Ovary (tissue), 9 donors: ENCODE results near the gene PIPOX. TPM values are rescaled to one million over a fixed set of nuclear protein-coding genes. Genes with fewer than 3 reads are reported as not detected.
"Not testable (repeated sequence)": the region's sequence is repeated elsewhere in the genome, so short reads cannot be mapped to it uniquely, and the experiment has no call there.

Source experiments
- DNase-seq, 5 donors: peaks; one replicate each; pipeline ENCODE4 v3.0.0-alpha.2; 2019 to 2020
- H3K27ac ChIP-seq, 2 donors: fragments of 200-600 bp; one replicate each; pipeline versions ENCODE4 v1.5.1 to v1.8.0; 2019 to 2022
- H3K27me3 ChIP-seq: fragments of 200-600 bp; one replicate; pipeline ENCODE4 v1.8.0; 2022
- H3K36me3 ChIP-seq: fragments of 200-600 bp; sonication (generic); one replicate; pipeline ENCODE4 v1.5.1; 2019
- H3K4me1 ChIP-seq: one replicate; pipeline ENCODE4 v1.8.1; 2013; ENCODE audit warnings: mild to moderate bottlenecking, moderate library complexity; ENCODE audit not compliant: insufficient read depth
- H3K4me3 ChIP-seq: fragments of 200-600 bp; sonication (generic); one replicate; pipeline ENCODE4 v1.5.1; 2017
- H3K9me3 ChIP-seq, 2 donors: fragments of 200-600 bp in 1 of 2; sonication (generic) in 1 of 2; one replicate each; pipeline versions ENCODE4 v1.5.1 to v1.8.1; 2013 to 2019; ENCODE audit warnings: mild to moderate bottlenecking in 1 of 2, moderate library complexity in 1 of 2
- CTCF ChIP-seq, 3 donors: fragments of 450-650 bp in 2 of 3; fragments of 200-600 bp in 1 of 3; IDR thresholded peaks; one replicate each; pipeline versions ENCODE4 v1.5.1 to v1.8.0; 2016 to 2022; ENCODE audit warnings: antibody characterized with exemption in 3 of 3, mild to moderate bottlenecking in 1 of 3
- EP300 ChIP-seq: sonication (generic); formaldehyde crosslinking; IDR thresholded peaks from one replicate; pipeline ENCODE4 v1.6.1; 2017; ENCODE audit warnings: antibody characterized with exemption
- POLR2A ChIP-seq: fragments of 450-650 bp; IDR thresholded peaks from one replicate; pipeline ENCODE4 v1.6.1; 2017; ENCODE audit warnings: antibody characterized with exemption, mild to moderate bottlenecking, moderate library complexity
- WGBS, 3 donors: extraction: QIAGEN DNeasy Blood & Tissue Kit in 1 of 3; methylation state at CpG; one replicate each; pipeline versions ENCODE4 v1.1.5 to v1.1.7; 2013 to 2017; 5-methylcytosine and 5-hydroxymethylcytosine counted together
- intact Hi-C, 4 donors: fragments of 100-400 bp; cut with DNase I; formaldehyde crosslinking; loops; one replicate each; pipeline versions ENCODE4 v1.11.0 to v1.15.1; 2022 to 2023
- polyA plus RNA-seq, 2 donors: library from polyadenylated mRNA; stranded (reverse); fragments of 200-250 nt in 1 of 2; fragments of 350-450 nt in 1 of 2; fragmentation: Illumina TruSeq in 1 of 2; extraction: RNeasy Lipid Tissue Mini Kit (QIAGEN cat#74804) in 1 of 2; gene quantifications; one replicate each; pipeline ENCODE4 v1.2.3, GENCODE V29; 2013 to 2014
- total RNA-seq, 7 donors: library from RNA; depleted of rRNA in 2 of 7; stranded (reverse); fragments of >200 nt in 2 of 7; fragmentation: NEBNext Ultra II Directional in 3 of 7; extraction: Animal tissue kit (Norgen Biotek cat#: 25700) in 3 of 7; gene quantifications; one replicate each; pipeline versions ENCODE4 v1.1.0 to v1.2.4, GENCODE V29; 2016 to 2023
- donor health status: DM: no; HTN: no; CAD: no; lungs with moderate emphysema.
- donor health status: DM: no; HTN: no; CAD: no.
- donor health status: Bipolar disorder and iron deficiency.
- donor health status: DM: yes; HTN: yes; CAD: no.
- donor health status: DM: no; HTN: no; CAD: no.
- donor health status: DM: yes; HTN: yes; CAD: no.

The PIPOX gene
- total and polyA plus RNA-seq, 9 donors: 0.82 to 4.9 (median 2.1) TPM

- Histone ChIP-seq H3K36me3 (no peaks in the 10 kb centered on the region), H3K27ac (no peak overlapping the region)
- 82 to 87% (median 84%) methylated on average over 12 of the region's 12 CpGs for WGBS, 3 donors
Observed at GRCh38 chr17:29085223-29085622, 42.3 kb downstream of the PIPOX start.

GRCh38 chr17:29086628-29087332 lies 43.8 kb downstream of the PIPOX start:
- 90 to 92% (median 92%) methylated on average over 19 of the region's 19 CpGs for WGBS, 3 donors
- H3K36me3 ChIP-seq: no peaks in the 10 kb centered on the region

More at GRCh38 chr17:29085223-29085622, 42.3 kb downstream of the PIPOX start:
- TF ChIP-seq CTCF (IDR thresholded peaks at IDR 0.05): no peak
- TF ChIP-seq EP300: no peak
- no peak for TF ChIP-seq POLR2A
- H3K4me1 ChIP-seq: no peaks in the 10 kb centered on the region
- no peaks in the 10 kb centered on the region for H3K27me3 ChIP-seq
- intact Hi-C loops: no loop called here
- H3K9me3 ChIP-seq: no peaks in the 10 kb centered on the region
- H3K4me3 ChIP-seq: no peak overlapping the region
- no peak for DNase-seq

GRCh38 chr17:29088782-29089181 lies 45.8 kb downstream of the PIPOX start:
- H3K4me1 ChIP-seq, H3K9me3 ChIP-seq, H3K4me3 ChIP-seq, H3K27me3 ChIP-seq, intact Hi-C loops, H3K27ac ChIP-seq, DNase-seq, H3K36me3 ChIP-seq: not testable (repeated sequence)
- WGBS, 3 donors: 88 to 96% (median 95%) methylated on average over 3 of the region's 3 CpGs

More at GRCh38 chr17:29086628-29087332, 43.8 kb downstream of the PIPOX start:
- Histone ChIP-seq H3K27ac (no peak overlapping the region), H3K4me1 (no peaks in the 10 kb centered on the region), H3K9me3 (no peaks in the 10 kb centered on the region), H3K27me3 (no peaks in the 10 kb centered on the region), H3K4me3 (no peak overlapping the region)
- no peak for TF ChIP-seq CTCF (IDR thresholded peaks at IDR 0.05)
- no peak for TF ChIP-seq EP300
- TF ChIP-seq POLR2A: no peak
- intact Hi-C loops: no loop called here
- no peak for DNase-seq

GRCh38 chr17:29089601-29090044 lies 46.7 kb downstream of the PIPOX start:
- intact Hi-C loops: no loop called here
- no peak overlapping the region for H3K4me3 ChIP-seq
- H3K27me3 ChIP-seq: no peaks in the 10 kb centered on the region
- no peaks in the 10 kb centered on the region for H3K36me3 ChIP-seq
- H3K27ac ChIP-seq: no peak overlapping the region
- TF ChIP-seq CTCF (IDR thresholded peaks at IDR 0.05): no peak
- TF ChIP-seq POLR2A: no peak
- TF ChIP-seq EP300: no peak
- no peaks in the 10 kb centered on the region for H3K4me1 ChIP-seq
- no peaks in the 10 kb centered on the region for H3K9me3 ChIP-seq
- DNase-seq: no peak
- WGBS, 3 donors: 60 to 79% (median 74%) methylated on average over 20 of the region's 20 CpGs

- no peak overlapping the region for H3K27ac ChIP-seq
- intact Hi-C loops: no loop called here
- H3K9me3 ChIP-seq: no peaks in the 10 kb centered on the region
- no peaks in the 10 kb centered on the region for H3K27me3 ChIP-seq
- DNase-seq: no peak
- no peak for TF ChIP-seq POLR2A
- no peak for TF ChIP-seq CTCF (IDR thresholded peaks at IDR 0.05)
- no peak for TF ChIP-seq EP300
- H3K4me3 ChIP-seq: no peak overlapping the region
- H3K4me1 ChIP-seq: no peaks in the 10 kb centered on the region
- H3K36me3 ChIP-seq: no peaks in the 10 kb centered on the region
- 65 to 85% (median 76%) methylated on average over 4 of the region's 4 CpGs for WGBS, 3 donors
Observed at GRCh38 chr17:29090108-29090507, 47.2 kb downstream of the PIPOX start.
